Keratinocyte (primary cell): ENCODE results near the gene PODN. TPM values are rescaled to one million over a fixed set of nuclear protein-coding genes. Genes with fewer than 3 reads are reported as not detected.

Experiments
- DNase-seq: peaks from one replicate; pipeline ENCODE4 v3.0.0-alpha.2; 2011; ENCODE audit warnings: low read depth, missing footprints, low spot score
- FAIRE-seq: peaks from 2 replicates; lab custom pipeline; 2011; peaks lifted over from hg19 to GRCh38; lab: Jason Lieb, UNC
- H2AFZ ChIP-seq: 2 replicates; pipeline ENCODE4 v1.6.0; 2012; ENCODE audit warnings: low read length, control low read depth, inconsistent platforms; ENCODE audit not compliant: control insufficient read depth
- H3K27ac ChIP-seq: 2 replicates; pipeline ENCODE4 v1.5.1; 2011; ENCODE audit warnings: low read length; ENCODE audit not compliant: control insufficient read depth, insufficient read depth
- H3K27me3 ChIP-seq: 3 replicates; pipeline ENCODE4 v1.6.0; 2011; ENCODE audit warnings: low read length; ENCODE audit not compliant: control insufficient read depth, insufficient read depth; ENCODE audit errors: extremely low read depth
- H3K36me3 ChIP-seq, 2 experiments: 2 replicates in 1 of 2; 3 replicates in 1 of 2; pipeline ENCODE4 v1.5.1; 2011; ENCODE audit warnings: low read length in 2 of 2, mild to moderate bottlenecking in 1 of 2; ENCODE audit not compliant: control insufficient read depth in 2 of 2, insufficient read depth in 2 of 2; ENCODE audit errors: extremely low read depth in 1 of 2
- H3K4me1 ChIP-seq: 3 replicates; pipeline ENCODE4 v1.5.1; 2011; ENCODE audit warnings: low read length; ENCODE audit not compliant: control insufficient read depth, insufficient read depth; ENCODE audit errors: extremely low read depth
- H3K4me2 ChIP-seq: 3 replicates; pipeline ENCODE4 v1.6.0; 2011; ENCODE audit warnings: low read depth, low read length; ENCODE audit not compliant: control insufficient read depth, insufficient read depth; ENCODE audit errors: extremely low read depth
- H3K4me3 ChIP-seq, 3 experiments: fragments of 200-600 bp in 1 of 3; sonication (generic) in 1 of 3; 2 replicates in 2 of 3; 3 replicates in 1 of 3; pipeline ENCODE4 v1.5.1; 2011 to 2016; ENCODE audit warnings: low read length in 3 of 3, mild to moderate bottlenecking in 3 of 3, control low read depth in 2 of 3, inconsistent platforms in 1 of 3, low read depth in 1 of 3, mixed read lengths in 1 of 3, mixed run types in 1 of 3, moderate library complexity in 1 of 3; ENCODE audit not compliant: control insufficient read depth in 2 of 3, insufficient read depth in 2 of 3; ENCODE audit errors: extremely low read depth in 1 of 3
- H3K79me2 ChIP-seq: 2 replicates; pipeline ENCODE4 v1.6.0; 2012; ENCODE audit warnings: low read length; ENCODE audit not compliant: control insufficient read depth, insufficient read depth
- H3K9ac ChIP-seq: 3 replicates; pipeline ENCODE4 v1.6.0; 2011; ENCODE audit warnings: low read length; ENCODE audit not compliant: control insufficient read depth, insufficient read depth; ENCODE audit errors: extremely low read depth
- H3K9me1 ChIP-seq: 3 replicates; pipeline ENCODE4 v1.6.0; 2011; ENCODE audit warnings: low read length; ENCODE audit not compliant: control insufficient read depth, insufficient read depth; ENCODE audit errors: extremely low read depth
- H3K9me3 ChIP-seq: 2 replicates; pipeline ENCODE4 v1.5.1; 2012; ENCODE audit warnings: low read depth, low read length; ENCODE audit not compliant: control insufficient read depth
- H4K20me1 ChIP-seq: 3 replicates; pipeline ENCODE4 v1.6.0; 2011; ENCODE audit warnings: low read length; ENCODE audit not compliant: control insufficient read depth, insufficient read depth; ENCODE audit errors: extremely low read depth
- CTCF ChIP-seq, 3 experiments: IDR thresholded peaks in 1 of 3; conservative IDR thresholded peaks in 1 of 3; optimal IDR thresholded peaks in 1 of 3; 2 replicates in 2 of 3; 3 replicates in 1 of 3; pipeline versions ENCODE3 to v1.5.1; 2011; ENCODE audit warnings: low read length in 3 of 3, mild to moderate bottlenecking in 3 of 3, moderate library complexity in 2 of 3, control low read depth in 1 of 3, inconsistent platforms in 1 of 3; ENCODE audit not compliant: insufficient read depth in 2 of 3; ENCODE audit errors: extremely low read depth in 1 of 3
- EZH2 ChIP-seq: IDR thresholded peaks from one replicate; pipeline ENCODE4 v1.6.1; 2012; ENCODE audit warnings: inconsistent platforms, mild to moderate bottlenecking, low read length, moderate library complexity
- dilution Hi-C: fragments of 300-500 bp; cut with MboI; formaldehyde crosslinking; loops from one replicate; pipeline ENCODE4 v1.7.0; 2020; ENCODE audit warnings: low sequenced_read_pairs; ENCODE audit not compliant: extremely low pct_ligation_motif_present
- polyA plus RNA-seq, 5 experiments: library from polyadenylated mRNA; depleted of rRNA in 3 of 5; stranded (reverse) in 3 of 5; stranded (forward) in 1 of 5; unstranded in 1 of 5; fragments of >200 nt; gene quantifications; 1 replicate in 1 of 5; 2 replicates in 3 of 5; 3 replicates in 1 of 5; pipeline versions ENCODE4 v1.2.1 to v1.2.3, GENCODE V29; 2011 to 2012; ENCODE audit warnings: missing spikeins in 2 of 5, low read depth in 1 of 5, low replicate concordance in 1 of 5

PODN gene
- polyA plus RNA-seq, 1 donor (not counting 4 experiments of a cell fraction or from before 2014, with no cell fraction given): not detected

- dilution Hi-C loops: no loop called here
- FAIRE-seq (no peak), DNase-seq (no peak)
- Histone ChIP-seq H3K27me3 (peaks cover 4% of the 10 kb centered on the region), H3K4me2 (no peak overlapping the region), H4K20me1 (no peaks in the 10 kb centered on the region), H3K9ac (no peak overlapping the region), H3K9me1 (no peaks in the 10 kb centered on the region), H3K79me2 (no peaks in the 10 kb centered on the region), H3K36me3 (no peaks in the 10 kb centered on the region), H3K4me3 (no peak overlapping the region), H3K27ac (no peak overlapping the region), H2AFZ (no peak overlapping the region), H3K9me3 (no peaks in the 10 kb centered on the region), H3K4me1 (no peaks in the 10 kb centered on the region)
- TF ChIP-seq EZH2 (no peak), CTCF (optimal IDR thresholded peaks at IDR 0.05 in 1 of 3, IDR thresholded peaks at IDR 0.05 in 1 of 3, conservative IDR thresholded peaks at IDR 0.05 in 1 of 3; ENCODE audit: extremely low read depth in 1 of 3, insufficient read depth in 2 of 3, low read length in 3 of 3) (no peak)
These were observed 64.5 kb downstream of the PODN start for GRCh38 chr1:53126495-53126894.

- H2AFZ ChIP-seq: no peak overlapping the region
- dilution Hi-C loops: no loop called here
- no peak overlapping the region for H3K9ac ChIP-seq
- no peaks in the 10 kb centered on the region for H3K79me2 ChIP-seq
- H3K9me1 ChIP-seq: no peaks in the 10 kb centered on the region
- DNase-seq (no peak), FAIRE-seq (no peak)
- H3K27me3 ChIP-seq: peaks cover 4% of the 10 kb centered on the region
- H3K4me1 ChIP-seq: no peaks in the 10 kb centered on the region
- no peak for TF ChIP-seq EZH2
- no peak for TF ChIP-seq CTCF (optimal IDR thresholded peaks at IDR 0.05 in 1 of 3, IDR thresholded peaks at IDR 0.05 in 1 of 3, conservative IDR thresholded peaks at IDR 0.05 in 1 of 3; ENCODE audit: extremely low read depth in 1 of 3, insufficient read depth in 2 of 3, low read length in 3 of 3)
- H3K4me2 ChIP-seq: no peak overlapping the region
- H3K27ac ChIP-seq: no peak overlapping the region
- H3K36me3 ChIP-seq: no peaks in the 10 kb centered on the region
- H4K20me1 ChIP-seq: no peaks in the 10 kb centered on the region
- H3K9me3 ChIP-seq: no peaks in the 10 kb centered on the region
- H3K4me3 ChIP-seq: no peak overlapping the region
These were observed 65.5 kb downstream of the PODN start for GRCh38 chr1:53127546-53127945.
